Measurements from ENCODE around the gene ATG16L1. TPM values are rescaled to one million over a fixed set of nuclear protein-coding genes. Genes with fewer than 3 reads are reported as not detected.
A peak's percentile ranks its signal among the peaks of the same experiment; 100 is the strongest.

ATG16L1 gene
- total and polyA plus RNA-seq, 10 of the 15 experiments (the other 5 are each of a cell fraction or from before 2014, with no cell fraction given): 5.2 to 26.6 (median 15.6) TPM

DNA sequence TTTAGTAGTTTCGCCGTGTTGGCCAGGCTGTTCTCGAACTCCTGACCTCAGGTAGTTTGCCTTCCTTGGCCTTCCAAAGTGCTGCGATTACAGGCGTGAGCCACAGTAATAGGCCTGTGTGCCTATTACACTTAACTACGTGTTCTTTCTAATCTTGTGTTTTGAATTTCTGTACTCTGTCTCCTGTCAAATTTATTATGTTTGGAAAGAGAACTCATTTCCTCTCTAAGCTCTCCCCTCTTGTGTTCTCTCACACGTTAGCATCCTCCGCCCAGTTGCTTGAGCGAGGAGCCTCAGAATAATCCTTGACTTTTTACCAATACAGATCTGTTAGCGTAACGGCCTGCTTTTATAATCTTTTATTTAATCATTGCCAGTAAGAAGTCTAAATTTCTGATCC lies 3.7 kb downstream of the ATG16L1 start (continued):
- TF ChIP-seq, protein P1, sequence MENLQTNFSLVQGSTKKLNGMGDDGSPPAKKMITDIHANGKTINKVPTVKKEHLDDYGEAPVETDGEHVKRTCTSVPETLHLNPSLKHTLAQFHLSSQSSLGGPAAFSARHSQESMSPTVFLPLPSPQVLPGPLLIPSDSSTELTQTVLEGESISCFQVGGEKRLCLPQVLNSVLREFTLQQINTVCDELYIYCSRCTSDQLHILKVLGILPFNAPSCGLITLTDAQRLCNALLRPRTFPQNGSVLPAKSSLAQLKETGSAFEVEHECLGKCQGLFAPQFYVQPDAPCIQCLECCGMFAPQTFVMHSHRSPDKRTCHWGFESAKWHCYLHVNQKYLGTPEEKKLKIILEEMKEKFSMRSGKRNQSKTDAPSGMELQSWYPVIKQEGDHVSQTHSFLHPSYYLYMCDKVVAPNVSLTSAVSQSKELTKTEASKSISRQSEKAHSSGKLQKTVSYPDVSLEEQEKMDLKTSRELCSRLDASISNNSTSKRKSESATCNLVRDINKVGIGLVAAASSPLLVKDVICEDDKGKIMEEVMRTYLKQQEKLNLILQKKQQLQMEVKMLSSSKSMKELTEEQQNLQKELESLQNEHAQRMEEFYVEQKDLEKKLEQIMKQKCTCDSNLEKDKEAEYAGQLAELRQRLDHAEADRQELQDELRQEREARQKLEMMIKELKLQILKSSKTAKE (IDR thresholded peaks at IDR 0.05; ENCODE audit: low read depth, poor library complexity, severe bottlenecking): no peak
- no peak for TF ChIP-seq LARP7 (IDR thresholded peaks at IDR 0.05)

DNA sequence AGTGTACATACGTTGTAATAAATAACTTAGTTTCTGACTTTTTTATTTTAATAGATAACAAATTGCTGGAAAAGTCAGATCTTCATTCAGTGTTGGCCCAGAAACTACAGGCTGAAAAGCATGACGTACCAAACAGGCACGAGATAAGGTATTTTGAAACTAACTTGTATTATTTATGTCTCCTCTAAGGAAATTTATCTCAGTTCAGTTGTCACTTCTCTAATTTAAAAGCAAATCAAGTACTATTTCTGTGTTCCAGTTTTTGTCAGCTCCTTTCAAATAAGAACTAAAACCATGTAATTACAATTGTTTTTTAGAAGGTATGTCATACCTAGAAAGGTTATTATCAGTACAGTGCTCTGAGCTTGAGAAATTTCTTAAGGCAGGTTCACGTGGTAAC lies 4.6 kb downstream of the ATG16L1 start:
- in situ Hi-C loops (cut with MboI): loop anchor here (5.0 kb wide), 1 partner anchor 649 kb away; no protein-coding TSS in a partner anchor
- FAIRE-seq: no peak
- Histone ChIP-seq H3K27ac (ENCODE audit: control insufficient read depth, insufficient read depth) (peak overlapping the region; percentile 32), H3K4me1 (ENCODE audit: control insufficient read depth, insufficient read depth, low read length) (peaks cover 13% of the 10 kb centered on the region; the same call in 1 of the 2 replicates), H3K27me3 (replicated peaks in 1 of 2; ENCODE audit: control insufficient read depth in 2 of 2, insufficient read depth in 2 of 2, low read length in 1 of 2) (no peaks in the 10 kb centered on the region), H3K4me3 (peak overlapping the region; percentile 42; the same call in 1 of the 2 replicates), H3K36me3 (ENCODE audit: control insufficient read depth in 2 of 2, insufficient read depth in 2 of 2, low read length in 1 of 2) (peaks cover 7 to 24% of the 10 kb centered on the region in 2 experiments), H3K79me2 (ENCODE audit: control insufficient read depth, insufficient read depth, low read length) (peaks cover 62% of the 10 kb centered on the region), H3K9ac (ENCODE audit: control insufficient read depth, insufficient read depth, low read length) (no peak overlapping the region), H2AFZ (ENCODE audit: control insufficient read depth, low read depth, low read length) (no peak overlapping the region), H3K4me2 (ENCODE audit: control insufficient read depth, insufficient read depth) (peak overlapping the region; percentile 61), H3K9me3 (replicated peaks; ENCODE audit: control insufficient read depth, insufficient read depth, low read length) (no peaks in the 10 kb centered on the region), H4K20me1 (ENCODE audit: control insufficient read depth, insufficient read depth) (no peaks in the 10 kb centered on the region)
- ChIA-PET POLR2A (interaction anchor here (0.6 to 1.1 kb wide), 2 partner anchors 34 to 195 kb away, joined by 3 to 4 read pairs; no protein-coding TSS in a partner anchor), SMC1A (ENCODE audit: uncharacterized antibody, unreplicated experiment) (no interaction called here), RAD21 (ENCODE audit: unreplicated experiment) (interaction anchor here (1.7 kb wide), 1 partner anchor 187 kb away, joined by 6 read pairs; no protein-coding TSS in a partner anchor), CTCF (interaction anchor here (0.9 to 1.9 kb wide), 3 partner anchors 10 to 187 kb away, joined by 3 to 4 read pairs (median 3); no protein-coding TSS in a partner anchor)
- no TSS peak for BruUV-seq (replicated peaks)
- TF ChIP-seq MEF2B (IDR thresholded peaks at IDR 0.05; ENCODE audit: partially characterized antibody, poor library complexity, severe bottlenecking) (peak; percentile 45), CHD2 (IDR thresholded peaks at IDR 0.05; ENCODE audit: borderline replicate concordance, low read depth, low read length) (no peak), BRCA1 (IDR thresholded peaks at IDR 0.05; ENCODE audit: low read depth, low read length) (no peak), BHLHE40 (IDR thresholded peaks at IDR 0.05; ENCODE audit: borderline replicate concordance in 1 of 2, low read depth in 2 of 2, low read length in 1 of 2) (peak; percentile 20 to 53; a peak in 1 of 4 replicates), MTA2 (IDR thresholded peaks at IDR 0.05; ENCODE audit: low read depth) (peak; percentile 34; the same call in 1 of the 2 replicates)
- TF ChIP-seq, protein P2, sequence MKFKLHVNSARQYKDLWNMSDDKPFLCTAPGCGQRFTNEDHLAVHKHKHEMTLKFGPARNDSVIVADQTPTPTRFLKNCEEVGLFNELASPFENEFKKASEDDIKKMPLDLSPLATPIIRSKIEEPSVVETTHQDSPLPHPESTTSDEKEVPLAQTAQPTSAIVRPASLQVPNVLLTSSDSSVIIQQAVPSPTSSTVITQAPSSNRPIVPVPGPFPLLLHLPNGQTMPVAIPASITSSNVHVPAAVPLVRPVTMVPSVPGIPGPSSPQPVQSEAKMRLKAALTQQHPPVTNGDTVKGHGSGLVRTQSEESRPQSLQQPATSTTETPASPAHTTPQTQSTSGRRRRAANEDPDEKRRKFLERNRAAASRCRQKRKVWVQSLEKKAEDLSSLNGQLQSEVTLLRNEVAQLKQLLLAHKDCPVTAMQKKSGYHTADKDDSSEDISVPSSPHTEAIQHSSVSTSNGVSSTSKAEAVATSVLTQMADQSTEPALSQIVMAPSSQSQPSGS (IDR thresholded peaks at IDR 0.05; ENCODE audit: low read length): no peak
- intact Hi-C loops (cut with micrococcal nuclease; ENCODE audit: unreplicated experiment): loop anchor here (10.0 kb wide), 1 partner anchor 491 kb away; no protein-coding TSS in a partner anchor
- no peak for DNase-seq (ENCODE audit: low read depth, low spot score)
- WGBS (ENCODE audit: insufficient coverage, insufficient replicate concordance, low lambda C conversion rate, missing lambda C conversion rate): 12% methylated on average over 4 of the region's 4 CpGs
- no peak for ATAC-seq
